Activated naive CD4-positive, alpha-beta T cell (primary cell): ENCODE results near the gene SNX4.

Experiments used
- DNase-seq, 4 experiments: peaks; one replicate each; lab custom pipeline; 2025; lab: John Stamatoyannopoulos, UW

The SNX4 gene

DNA sequence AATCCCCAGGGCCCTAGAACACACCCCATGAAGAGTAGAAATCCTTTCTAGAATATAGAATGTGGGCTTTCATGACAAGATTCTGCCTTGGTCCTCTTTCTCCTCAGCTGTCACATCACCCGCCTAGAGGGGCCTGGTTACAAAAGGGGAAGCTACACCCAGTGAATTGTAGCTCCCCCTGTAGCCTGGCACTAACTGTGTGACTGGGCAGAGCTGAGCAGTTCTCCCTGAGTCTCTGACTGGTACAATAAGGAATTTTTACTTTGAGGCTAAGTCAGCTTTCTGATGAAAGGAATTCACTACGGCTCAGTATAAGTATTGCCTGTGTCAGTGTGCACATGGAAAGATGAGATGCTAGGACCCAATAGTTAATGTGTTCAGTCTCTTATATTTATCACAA is 116.2 kb downstream of the SNX4 start:
- no peak for DNase-seq

DNA sequence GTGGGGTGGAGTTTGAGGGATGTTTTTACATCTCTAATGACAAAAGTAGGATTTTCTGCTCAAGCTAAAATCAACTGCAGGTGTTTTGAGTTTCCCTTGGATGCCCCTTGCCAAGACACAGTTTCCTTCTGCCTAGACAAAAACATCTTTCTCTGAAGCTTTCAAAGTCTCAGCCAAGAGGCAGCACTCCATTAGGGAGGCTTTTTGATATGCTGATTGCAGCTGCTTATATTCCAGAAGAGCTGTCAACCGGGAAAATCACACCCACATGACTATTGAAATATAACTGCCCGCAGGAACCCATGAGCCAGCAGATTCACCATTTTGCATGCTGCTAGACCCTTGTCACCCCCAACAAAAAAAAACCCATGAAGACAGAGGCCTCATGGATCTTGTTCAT is 117.4 kb downstream of the SNX4 start:
- no peak for DNase-seq

DNA sequence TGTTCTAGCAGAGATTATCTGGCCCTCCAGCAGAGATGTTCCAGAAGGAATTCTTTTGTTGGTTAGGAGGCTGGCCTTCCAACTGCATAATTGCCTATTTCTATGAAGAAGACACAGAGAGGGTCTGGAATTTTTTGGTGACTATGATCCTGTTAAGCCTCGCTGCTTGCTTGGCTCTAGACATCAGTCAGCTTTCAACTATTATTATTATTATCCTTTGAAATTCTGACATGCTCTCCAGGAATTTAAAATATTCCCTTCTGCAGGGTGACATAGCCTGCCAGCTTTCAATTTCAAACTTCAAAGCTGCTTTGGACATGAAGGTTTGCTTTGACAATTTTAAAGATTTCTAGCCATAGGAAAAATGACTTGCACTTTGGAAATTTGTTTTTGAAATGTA is 118.6 kb downstream of the SNX4 start:
- DNase-seq = no peak

DNA sequence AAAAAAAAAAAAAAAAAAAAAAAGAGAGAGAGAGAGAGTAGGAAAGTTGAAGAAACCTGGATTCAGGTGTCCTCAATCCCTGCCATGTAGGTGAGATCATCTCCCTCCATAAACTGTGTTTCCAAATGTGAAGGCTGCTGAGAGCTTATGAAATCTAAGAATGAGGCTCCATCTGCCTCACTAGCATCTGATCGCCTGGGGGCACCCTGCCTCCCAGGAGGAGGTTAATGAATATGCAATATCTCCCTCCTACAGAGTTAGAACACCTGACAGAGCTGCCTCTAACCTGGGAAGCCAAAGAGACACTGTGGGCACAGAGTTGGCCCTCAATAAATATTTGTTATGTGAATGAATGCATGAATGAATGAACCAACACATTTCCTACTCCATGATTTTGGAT is 121.0 kb downstream of the SNX4 start:
- DNase-seq = no peak
